Neural progenitor cell (in vitro differentiated cells): Measurements from ENCODE around the gene MFAP2.

Experiments
- CTCF ChIP-seq: fragments of 200-600 bp; sonication (generic); IDR thresholded peaks from 2 replicates; pipeline ENCODE4 v1.5.1; 2017; ENCODE audit warnings: antibody characterized with exemption, mild to moderate bottlenecking
- EZH2phosphoT487 ChIP-seq: fragments of 200-600 bp; sonication (generic); IDR thresholded peaks from 2 replicates; pipeline ENCODE4 v1.6.1; 2017; ENCODE audit warnings: antibody characterized with exemption

GRCh38 chr1:17009706-17010105 is 29.3 kb upstream of the MFAP2 start:
- TF ChIP-seq EZH2phosphoT487 (no peak), CTCF (no peak)
